PC-3 (cell line): ENCODE measurements around the gene CFAP410.

Source experiments
- EZH2phosphoT487 ChIP-seq: fragments of 300-600 bp; sonication (generic); IDR thresholded peaks from 2 replicates; pipeline ENCODE4 v1.6.1; 2018; ENCODE audit warnings: mild to moderate bottlenecking, antibody characterized with exemption, low read length, borderline replicate concordance
- TF ChIP-seq, protein P1 (sequence below): fragments of 300-600 bp; sonication (generic); conservative IDR thresholded peaks from 2 replicates; pipeline ENCODE4 v1.5.1; 2017; ENCODE audit warnings: antibody characterized with exemption, low read depth, mild to moderate bottlenecking, low read length

- TF ChIP-seq, protein P1, sequence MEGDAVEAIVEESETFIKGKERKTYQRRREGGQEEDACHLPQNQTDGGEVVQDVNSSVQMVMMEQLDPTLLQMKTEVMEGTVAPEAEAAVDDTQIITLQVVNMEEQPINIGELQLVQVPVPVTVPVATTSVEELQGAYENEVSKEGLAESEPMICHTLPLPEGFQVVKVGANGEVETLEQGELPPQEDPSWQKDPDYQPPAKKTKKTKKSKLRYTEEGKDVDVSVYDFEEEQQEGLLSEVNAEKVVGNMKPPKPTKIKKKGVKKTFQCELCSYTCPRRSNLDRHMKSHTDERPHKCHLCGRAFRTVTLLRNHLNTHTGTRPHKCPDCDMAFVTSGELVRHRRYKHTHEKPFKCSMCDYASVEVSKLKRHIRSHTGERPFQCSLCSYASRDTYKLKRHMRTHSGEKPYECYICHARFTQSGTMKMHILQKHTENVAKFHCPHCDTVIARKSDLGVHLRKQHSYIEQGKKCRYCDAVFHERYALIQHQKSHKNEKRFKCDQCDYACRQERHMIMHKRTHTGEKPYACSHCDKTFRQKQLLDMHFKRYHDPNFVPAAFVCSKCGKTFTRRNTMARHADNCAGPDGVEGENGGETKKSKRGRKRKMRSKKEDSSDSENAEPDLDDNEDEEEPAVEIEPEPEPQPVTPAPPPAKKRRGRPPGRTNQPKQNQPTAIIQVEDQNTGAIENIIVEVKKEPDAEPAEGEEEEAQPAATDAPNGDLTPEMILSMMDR: no peak
- TF ChIP-seq EZH2phosphoT487: no peak
Observed at GRCh38 chr21:44353191-44353970, 14.2 kb upstream of the CFAP410 start, which contains the start of gene TRPM2.
